HL-60 (cell line): Measurements from ENCODE around the gene PRDX6.

ENCODE experiments used
- DNase-seq, 2 experiments: peaks; one replicate each; pipeline ENCODE4 v3.0.0-alpha.2; 2010 to 2020; ENCODE audit warnings: low read depth in 1 of 2, low spot score in 1 of 2
- H3K27ac ChIP-seq: fragments of 250-450 bp; sonication (Bioruptor Pico); replicated peaks from 2 replicates; pipeline ENCODE4 v1.5.1; 2020; ENCODE audit warnings: mild to moderate bottlenecking, moderate library complexity
- H3K27me3 ChIP-seq: fragments of 250-450 bp; sonication (Bioruptor Pico); 2 replicates; pipeline ENCODE4 v1.5.1; 2021; ENCODE audit warnings: mild to moderate bottlenecking, moderate library complexity; ENCODE audit not compliant: insufficient read depth, poor library complexity, severe bottlenecking
- H3K4me3 ChIP-seq: replicated peaks from 2 replicates; pipeline ENCODE4 v1.5.1; 2011; ENCODE audit warnings: mild to moderate bottlenecking, control low read depth, low read length; ENCODE audit not compliant: insufficient read depth
- CTCF ChIP-seq: IDR thresholded peaks from one replicate; pipeline ENCODE4 v1.5.1; 2011; ENCODE audit warnings: low read length, control low read depth, inconsistent platforms; ENCODE audit not compliant: insufficient read depth
- GABPA ChIP-seq: IDR thresholded peaks from 2 replicates; pipeline ENCODE4 v1.6.1; 2012; ENCODE audit warnings: low read depth
- POLR2AphosphoS5 ChIP-seq: IDR thresholded peaks from 2 replicates; pipeline ENCODE4 v1.6.1; 2012; ENCODE audit warnings: low read depth
- REST ChIP-seq: IDR thresholded peaks from 2 replicates; pipeline ENCODE4 v1.6.1; 2012; ENCODE audit warnings: low read depth; ENCODE audit not compliant: insufficient replicate concordance
- SPI1 ChIP-seq: IDR thresholded peaks from 2 replicates; pipeline ENCODE4 v1.6.1; 2012; ENCODE audit warnings: low read depth, mild to moderate bottlenecking, borderline replicate concordance

The PRDX6 gene

GRCh38 chr1:173470608-173471007, 6.5 kb upstream of the PRDX6 start:
- Histone ChIP-seq H3K4me3 (no peak overlapping the region), H3K27ac (no peak overlapping the region), H3K27me3 (no peaks in the 10 kb centered on the region)
- TF ChIP-seq CTCF (no peak), GABPA (no peak), SPI1 (no peak), REST (no peak), POLR2AphosphoS5 (no peak)
- no peak for DNase-seq

GRCh38 chr1:173473599-173474011, 3.5 kb upstream of the PRDX6 start:
- no peak overlapping the region for H3K4me3 ChIP-seq

More at GRCh38 chr1:173473599-173474011, 3.5 kb upstream of the PRDX6 start:
- H3K27ac ChIP-seq = no peak overlapping the region
- TF ChIP-seq REST (no peak), CTCF (no peak), POLR2AphosphoS5 (no peak), SPI1 (no peak), GABPA (no peak)
- no peak for DNase-seq
- no peaks in the 10 kb centered on the region for H3K27me3 ChIP-seq
